ENCODE data around the gene LMO1.

LMO1 gene

DNA sequence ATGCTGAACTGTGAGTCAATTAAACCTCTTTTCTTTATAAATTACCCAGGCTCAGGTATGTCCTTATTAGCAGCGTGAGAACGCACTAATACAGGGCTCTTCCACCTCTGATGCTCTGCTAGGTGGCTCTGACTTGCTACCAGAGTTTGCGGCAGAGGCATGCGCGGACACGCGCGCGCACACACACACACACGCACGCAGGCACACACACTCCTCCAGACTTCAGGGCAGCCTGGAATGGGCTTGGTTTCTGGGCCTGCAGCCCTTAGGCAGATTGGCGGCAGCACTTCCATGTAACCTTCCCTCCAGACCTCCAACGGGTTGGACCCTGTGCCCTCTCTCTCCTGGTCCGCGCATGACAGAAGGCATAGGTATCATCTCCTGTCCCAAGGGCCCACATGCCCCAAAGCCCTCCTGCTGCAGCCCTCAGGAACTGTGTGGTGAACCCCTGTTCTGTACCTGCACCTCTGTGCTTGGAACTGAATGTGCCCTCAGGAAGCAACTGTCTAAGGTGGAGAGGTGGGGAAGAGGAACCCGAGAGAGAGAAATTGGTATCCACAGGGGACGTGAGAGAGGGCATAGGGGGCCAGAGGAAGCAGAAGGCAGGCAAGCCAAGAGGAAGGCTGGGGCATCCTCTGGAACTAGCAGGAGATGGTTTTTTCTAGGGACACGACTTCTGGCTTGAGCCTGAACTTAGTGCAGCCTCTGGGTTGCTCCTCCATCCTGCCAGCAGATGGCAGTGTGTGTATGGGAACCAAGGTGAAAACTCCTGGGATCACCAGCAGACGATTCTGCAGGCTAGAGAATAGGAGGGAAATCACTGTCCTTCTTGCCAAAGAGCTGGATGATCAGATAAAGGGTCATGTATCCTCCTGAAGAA, 71.4 kb downstream of the LMO1 start:
- H3K4me1 Mint-ChIP-seq = peaks cover 4 to 13% of the 10 kb centered on the region in 2 donors
- ATAC-seq (replicated peaks) (peak; percentile 73 to 84), DNase-seq (peak; percentile 28)
- no peak overlapping the region for H3K27ac Mint-ChIP-seq
- no peak overlapping the region for H3K4me3 Mint-ChIP-seq
- peaks cover 10 to 17% of the 10 kb centered on the region in 2 donors for H3K27me3 Mint-ChIP-seq
- H3K36me3 Mint-ChIP-seq = no peaks in the 10 kb centered on the region
- H3K9me3 Mint-ChIP-seq = no peaks in the 10 kb centered on the region

DNA sequence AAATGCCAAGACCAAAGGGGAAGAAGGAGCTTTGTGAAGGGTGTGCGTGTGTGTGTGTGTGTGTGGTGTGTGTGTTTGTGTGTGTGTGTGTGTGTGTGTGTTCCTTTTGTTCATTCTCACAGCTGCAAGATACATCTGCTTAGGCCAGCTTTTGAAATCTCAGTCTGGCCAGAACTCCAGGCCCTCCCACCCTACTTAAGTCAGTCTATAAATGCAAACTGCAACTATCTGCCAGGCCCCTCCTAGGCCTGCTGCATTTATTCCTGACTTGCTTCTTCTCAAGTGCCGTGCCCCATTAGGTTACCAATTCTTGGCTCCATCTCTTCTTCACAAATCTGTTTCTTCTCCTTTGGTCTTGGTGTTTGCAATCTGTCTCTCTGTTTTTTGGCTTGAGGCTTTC, 73.2 kb downstream of the LMO1 start:
- DNase-seq = no peak
- H3K4me3 Mint-ChIP-seq = no peak overlapping the region
- peaks cover 4 to 7% of the 10 kb centered on the region in 2 donors for H3K4me1 Mint-ChIP-seq
- no peaks in the 10 kb centered on the region for H3K36me3 Mint-ChIP-seq
- H3K9me3 Mint-ChIP-seq = no peaks in the 10 kb centered on the region
- no peak for ATAC-seq (replicated peaks)
- H3K27ac Mint-ChIP-seq = no peak overlapping the region
- H3K27me3 Mint-ChIP-seq = peaks cover 26 to 30% of the 10 kb centered on the region in 2 donors

DNA sequence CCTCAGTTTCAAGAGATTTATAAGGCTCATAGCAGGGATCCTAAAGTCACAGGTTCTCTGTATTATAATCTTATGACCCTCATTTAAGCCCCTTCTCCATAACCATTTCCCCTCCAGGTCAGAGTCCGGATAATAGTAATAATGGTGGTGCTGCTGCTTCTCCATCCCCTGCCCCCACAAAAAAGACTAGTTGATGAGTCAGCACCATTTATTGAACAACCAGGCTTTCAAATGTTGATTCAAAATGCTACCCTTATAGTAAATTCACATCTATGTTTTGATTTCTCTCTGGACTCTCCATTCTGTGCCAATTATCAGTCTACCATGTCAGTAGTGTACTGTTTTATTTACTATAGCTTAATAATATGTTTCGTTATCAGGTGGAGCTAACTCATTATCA, 77.2 kb downstream of the LMO1 start:
- peaks cover 45 to 52% of the 10 kb centered on the region in 2 donors for H3K27me3 Mint-ChIP-seq
- H3K9me3 Mint-ChIP-seq = peaks cover 0 to 2% of the 10 kb centered on the region in 2 donors
- H3K27ac Mint-ChIP-seq = no peak overlapping the region
- DNase-seq (no peak), ATAC-seq (replicated peaks) (no peak)
- H3K4me1 Mint-ChIP-seq = no peaks in the 10 kb centered on the region
- H3K36me3 Mint-ChIP-seq = no peaks in the 10 kb centered on the region
- no peak overlapping the region for H3K4me3 Mint-ChIP-seq

DNA sequence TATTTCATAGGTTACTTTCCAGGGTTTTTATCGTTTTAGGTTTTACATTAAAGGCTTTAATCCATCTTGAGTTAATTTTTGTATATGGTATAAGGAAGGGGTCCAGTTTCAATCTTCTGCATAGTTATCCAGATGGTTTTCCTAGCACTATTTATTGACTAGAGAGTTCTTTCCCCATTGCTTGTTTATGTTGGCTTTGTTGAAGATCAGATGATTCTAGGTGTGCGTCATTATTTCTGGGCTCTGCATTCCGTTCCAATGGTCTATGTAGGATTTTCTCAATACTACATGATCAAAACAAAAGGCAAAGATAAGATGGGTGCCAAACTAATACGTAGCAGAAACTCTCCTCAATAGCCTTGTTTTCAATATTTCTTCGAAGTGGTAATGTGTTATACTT, 80.6 kb downstream of the LMO1 start:
- Mint-ChIP-seq H3K4me1 (no peaks in the 10 kb centered on the region), H3K27ac (no peak overlapping the region), H3K9me3 (peaks cover 0 to 2% of the 10 kb centered on the region in 2 donors), H3K36me3 (no peaks in the 10 kb centered on the region), H3K4me3 (no peak overlapping the region), H3K27me3 (peaks cover 48 to 63% of the 10 kb centered on the region in 2 donors)
- ATAC-seq (replicated peaks) = no peak
- no peak for DNase-seq

DNA sequence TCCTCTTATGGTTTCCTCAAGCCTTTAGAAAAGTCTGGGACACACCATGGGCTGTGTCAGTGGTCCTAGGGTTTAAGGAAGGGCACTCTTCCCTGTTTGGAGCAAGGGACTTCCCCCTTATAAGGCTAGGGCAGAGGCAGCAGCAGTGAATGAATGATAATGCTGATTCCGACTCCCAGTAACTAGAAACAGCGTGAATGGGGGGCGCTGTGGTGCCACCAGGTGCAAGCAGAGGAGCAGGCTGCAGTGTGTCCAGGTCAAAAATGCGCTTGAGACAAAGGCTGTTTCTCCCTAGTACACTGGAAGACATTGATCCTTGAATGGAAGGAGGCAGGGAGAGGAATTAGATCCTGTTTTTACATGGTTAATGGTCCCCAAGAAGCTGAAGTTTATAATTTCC, 83.2 kb downstream of the LMO1 start:
- DNase-seq (no peak), ATAC-seq (replicated peaks) (no peak)
- Mint-ChIP-seq H3K4me3 (no peak overlapping the region), H3K27ac (no peak overlapping the region), H3K36me3 (no peaks in the 10 kb centered on the region), H3K27me3 (peaks cover 37 to 43% of the 10 kb centered on the region in 2 donors), H3K9me3 (peaks cover 0 to 2% of the 10 kb centered on the region in 2 donors), H3K4me1 (no peaks in the 10 kb centered on the region)

DNA sequence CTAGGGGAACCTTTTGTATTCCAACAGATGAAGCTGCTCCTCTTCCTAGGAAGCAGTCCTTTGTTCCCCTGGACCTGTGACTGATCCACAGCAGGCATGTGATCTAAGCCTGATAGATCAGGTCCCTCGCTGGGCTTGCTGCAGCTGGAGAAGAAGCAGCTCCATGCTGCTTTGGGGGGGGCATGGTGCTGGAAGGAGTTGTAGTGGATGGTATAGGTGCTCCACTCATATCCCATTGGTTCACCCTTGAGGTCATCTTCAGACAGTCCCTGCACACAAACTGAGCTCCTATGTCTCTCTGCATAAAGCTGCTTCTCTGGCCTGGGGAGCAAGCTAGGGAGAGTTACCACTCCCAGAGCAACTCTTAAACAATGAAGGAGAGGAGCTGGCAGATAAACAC, 85.4 kb downstream of the LMO1 start:
- no peak overlapping the region for H3K27ac Mint-ChIP-seq
- no peaks in the 10 kb centered on the region for H3K4me1 Mint-ChIP-seq
- peaks cover 0 to 2% of the 10 kb centered on the region in 2 donors for H3K9me3 Mint-ChIP-seq
- no peaks in the 10 kb centered on the region for H3K36me3 Mint-ChIP-seq
- no peak overlapping the region for H3K4me3 Mint-ChIP-seq
- H3K27me3 Mint-ChIP-seq = peaks cover 32 to 42% of the 10 kb centered on the region in 2 donors
- DNase-seq = no peak
- no peak for ATAC-seq (replicated peaks)

DNA sequence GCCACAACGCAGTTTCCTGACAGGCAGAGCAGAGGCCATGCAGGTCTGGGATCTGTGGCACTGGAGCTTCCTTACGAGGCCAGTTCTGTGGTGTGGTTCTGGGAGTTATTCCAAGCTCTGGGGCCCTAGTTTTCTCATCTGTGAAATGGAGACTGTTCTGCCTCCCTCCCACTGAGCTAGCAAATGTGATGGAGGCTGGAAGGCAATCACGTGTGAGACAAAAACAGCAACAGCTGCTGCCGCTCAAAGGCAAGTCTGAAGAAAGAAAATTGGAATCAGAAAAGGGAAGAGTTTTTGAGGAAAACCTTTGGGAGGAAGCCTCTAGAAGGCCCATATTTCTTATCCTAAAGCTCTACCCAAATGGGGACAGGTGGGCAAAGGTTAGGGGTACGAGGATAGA, 86.5 kb downstream of the LMO1 start:
- no peak for DNase-seq
- no peak overlapping the region for H3K27ac Mint-ChIP-seq
- no peaks in the 10 kb centered on the region for H3K36me3 Mint-ChIP-seq
- no peak for ATAC-seq (replicated peaks)
- H3K9me3 Mint-ChIP-seq = peaks cover 0 to under 1% of the 10 kb centered on the region in 2 donors
- H3K4me1 Mint-ChIP-seq = no peaks in the 10 kb centered on the region
- H3K27me3 Mint-ChIP-seq = peaks cover 26 to 40% of the 10 kb centered on the region in 2 donors
- H3K4me3 Mint-ChIP-seq = no peak overlapping the region
